ENCODE measurements around the gene USP17L28.
"Not testable (repeated sequence)": the region's sequence is repeated elsewhere in the genome, so short reads cannot be mapped to it uniquely, and the experiment has no call there.

Gene USP17L28, protein sequence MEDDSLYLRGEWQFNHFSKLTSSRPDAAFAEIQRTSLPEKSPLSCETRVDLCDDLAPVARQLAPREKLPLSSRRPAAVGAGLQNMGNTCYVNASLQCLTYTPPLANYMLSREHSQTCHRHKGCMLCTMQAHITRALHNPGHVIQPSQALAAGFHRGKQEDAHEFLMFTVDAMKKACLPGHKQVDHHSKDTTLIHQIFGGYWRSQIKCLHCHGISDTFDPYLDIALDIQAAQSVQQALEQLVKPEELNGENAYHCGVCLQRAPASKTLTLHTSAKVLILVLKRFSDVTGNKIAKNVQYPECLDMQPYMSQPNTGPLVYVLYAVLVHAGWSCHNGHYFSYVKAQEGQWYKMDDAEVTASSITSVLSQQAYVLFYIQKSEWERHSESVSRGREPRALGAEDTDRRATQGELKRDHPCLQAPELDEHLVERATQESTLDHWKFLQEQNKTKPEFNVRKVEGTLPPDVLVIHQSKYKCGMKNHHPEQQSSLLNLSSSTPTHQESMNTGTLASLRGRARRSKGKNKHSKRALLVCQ

DNA sequence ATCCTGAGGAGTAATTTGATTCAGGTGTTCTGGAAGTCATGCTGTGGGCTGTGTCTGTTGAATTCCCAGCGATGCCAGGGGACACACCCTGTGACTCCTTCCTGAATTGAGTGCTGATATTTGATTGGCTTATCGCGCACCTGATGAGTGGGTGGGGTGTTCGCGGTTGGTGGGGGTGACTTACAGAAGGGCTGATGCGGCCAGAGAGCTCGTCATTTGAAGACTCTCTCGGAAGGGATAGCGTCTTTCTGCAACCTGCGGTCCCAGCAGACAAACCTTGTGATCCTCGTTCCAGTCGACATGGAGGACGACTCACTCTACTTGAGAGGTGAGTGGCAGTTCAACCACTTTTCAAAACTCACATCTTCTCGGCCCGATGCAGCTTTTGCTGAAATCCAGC lies at the start of gene USP17L28:
Gene USP17L28 (plus strand): TSS at position 301 of the 400 bp plus-strand sequence. CDS start 0 bp downstream, at position 301.
- not testable (repeated sequence) for DNase-seq (ENCODE audit: low read depth)

DNA sequence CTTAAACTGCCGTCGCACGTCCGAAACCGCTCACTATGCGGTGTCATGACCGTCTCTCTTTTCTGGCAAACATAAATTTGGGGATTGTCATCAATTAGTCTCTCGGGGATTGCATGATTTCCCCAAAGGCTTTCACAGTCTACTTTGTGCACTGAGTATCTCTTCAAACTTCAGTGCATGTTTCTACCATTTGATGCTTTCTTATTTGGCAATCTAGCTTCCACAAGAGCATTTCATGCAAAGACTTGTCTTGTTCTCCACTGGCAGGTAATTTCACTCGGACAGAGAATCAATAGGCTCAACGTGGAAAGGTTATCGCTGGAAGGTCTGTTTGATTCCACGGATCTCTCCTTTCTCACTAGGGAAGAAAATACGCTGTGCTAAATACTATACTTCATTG lies 24.5 kb upstream of the USP17L28 start:
- DNase-seq (ENCODE audit: low read depth), result not testable (repeated sequence)

DNA sequence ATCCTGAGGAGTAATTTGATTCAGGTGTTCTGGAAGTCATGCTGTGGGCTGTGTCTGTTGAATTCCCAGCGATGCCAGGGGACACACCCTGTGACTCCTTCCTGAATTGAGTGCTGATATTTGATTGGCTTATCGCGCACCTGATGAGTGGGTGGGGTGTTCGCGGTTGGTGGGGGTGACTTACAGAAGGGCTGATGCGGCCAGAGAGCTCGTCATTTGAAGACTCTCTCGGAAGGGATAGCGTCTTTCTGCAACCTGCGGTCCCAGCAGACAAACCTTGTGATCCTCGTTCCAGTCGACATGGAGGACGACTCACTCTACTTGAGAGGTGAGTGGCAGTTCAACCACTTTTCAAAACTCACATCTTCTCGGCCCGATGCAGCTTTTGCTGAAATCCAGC lies 23.8 kb upstream of the USP17L28 start, which contains the start of gene USP17L24:
Gene USP17L24 (plus strand): TSS at position 301 of the 400 bp plus-strand sequence. CDS start 0 bp downstream, at position 301.
- not testable (repeated sequence) for DNase-seq (ENCODE audit: low read depth)

DNA sequence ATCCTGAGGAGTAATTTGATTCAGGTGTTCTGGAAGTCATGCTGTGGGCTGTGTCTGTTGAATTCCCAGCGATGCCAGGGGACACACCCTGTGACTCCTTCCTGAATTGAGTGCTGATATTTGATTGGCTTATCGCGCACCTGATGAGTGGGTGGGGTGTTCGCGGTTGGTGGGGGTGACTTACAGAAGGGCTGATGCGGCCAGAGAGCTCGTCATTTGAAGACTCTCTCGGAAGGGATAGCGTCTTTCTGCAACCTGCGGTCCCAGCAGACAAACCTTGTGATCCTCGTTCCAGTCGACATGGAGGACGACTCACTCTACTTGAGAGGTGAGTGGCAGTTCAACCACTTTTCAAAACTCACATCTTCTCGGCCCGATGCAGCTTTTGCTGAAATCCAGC lies 19.1 kb upstream of the USP17L28 start, which contains the start of gene USP17L25:
Gene USP17L25 (plus strand): TSS at position 301 of the 400 bp plus-strand sequence. CDS start 0 bp downstream, at position 301.
- not testable (repeated sequence) for DNase-seq (ENCODE audit: low read depth)

DNA sequence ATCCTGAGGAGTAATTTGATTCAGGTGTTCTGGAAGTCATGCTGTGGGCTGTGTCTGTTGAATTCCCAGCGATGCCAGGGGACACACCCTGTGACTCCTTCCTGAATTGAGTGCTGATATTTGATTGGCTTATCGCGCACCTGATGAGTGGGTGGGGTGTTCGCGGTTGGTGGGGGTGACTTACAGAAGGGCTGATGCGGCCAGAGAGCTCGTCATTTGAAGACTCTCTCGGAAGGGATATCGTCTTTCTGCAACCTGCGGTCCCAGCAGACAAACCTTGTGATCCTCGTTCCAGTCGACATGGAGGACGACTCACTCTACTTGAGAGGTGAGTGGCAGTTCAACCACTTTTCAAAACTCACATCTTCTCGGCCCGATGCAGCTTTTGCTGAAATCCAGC lies 14.3 kb upstream of the USP17L28 start, which contains the start of gene USP17L26:
Gene USP17L26 (plus strand): TSS at position 301 of the 400 bp plus-strand sequence. CDS start 0 bp downstream, at position 301.
- not testable (repeated sequence) for DNase-seq (ENCODE audit: low read depth)

DNA sequence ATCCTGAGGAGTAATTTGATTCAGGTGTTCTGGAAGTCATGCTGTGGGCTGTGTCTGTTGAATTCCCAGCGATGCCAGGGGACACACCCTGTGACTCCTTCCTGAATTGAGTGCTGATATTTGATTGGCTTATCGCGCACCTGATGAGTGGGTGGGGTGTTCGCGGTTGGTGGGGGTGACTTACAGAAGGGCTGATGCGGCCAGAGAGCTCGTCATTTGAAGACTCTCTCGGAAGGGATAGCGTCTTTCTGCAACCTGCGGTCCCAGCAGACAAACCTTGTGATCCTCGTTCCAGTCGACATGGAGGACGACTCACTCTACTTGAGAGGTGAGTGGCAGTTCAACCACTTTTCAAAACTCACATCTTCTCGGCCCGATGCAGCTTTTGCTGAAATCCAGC lies 9.6 kb upstream of the USP17L28 start, which contains the start of gene USP17L5:
Gene USP17L5 (plus strand): TSS at position 301 of the 400 bp plus-strand sequence. CDS start 0 bp downstream, at position 301.
- not testable (repeated sequence) for DNase-seq (ENCODE audit: low read depth)

DNA sequence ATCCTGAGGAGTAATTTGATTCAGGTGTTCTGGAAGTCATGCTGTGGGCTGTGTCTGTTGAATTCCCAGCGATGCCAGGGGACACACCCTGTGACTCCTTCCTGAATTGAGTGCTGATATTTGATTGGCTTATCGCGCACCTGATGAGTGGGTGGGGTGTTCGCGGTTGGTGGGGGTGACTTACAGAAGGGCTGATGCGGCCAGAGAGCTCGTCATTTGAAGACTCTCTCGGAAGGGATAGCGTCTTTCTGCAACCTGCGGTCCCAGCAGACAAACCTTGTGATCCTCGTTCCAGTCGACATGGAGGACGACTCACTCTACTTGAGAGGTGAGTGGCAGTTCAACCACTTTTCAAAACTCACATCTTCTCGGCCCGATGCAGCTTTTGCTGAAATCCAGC lies 4.8 kb upstream of the USP17L28 start, which contains the start of gene USP17L27:
Gene USP17L27 (plus strand): TSS at position 301 of the 400 bp plus-strand sequence. CDS start 0 bp downstream, at position 301.
- DNase-seq (ENCODE audit: low read depth), result not testable (repeated sequence)

DNA sequence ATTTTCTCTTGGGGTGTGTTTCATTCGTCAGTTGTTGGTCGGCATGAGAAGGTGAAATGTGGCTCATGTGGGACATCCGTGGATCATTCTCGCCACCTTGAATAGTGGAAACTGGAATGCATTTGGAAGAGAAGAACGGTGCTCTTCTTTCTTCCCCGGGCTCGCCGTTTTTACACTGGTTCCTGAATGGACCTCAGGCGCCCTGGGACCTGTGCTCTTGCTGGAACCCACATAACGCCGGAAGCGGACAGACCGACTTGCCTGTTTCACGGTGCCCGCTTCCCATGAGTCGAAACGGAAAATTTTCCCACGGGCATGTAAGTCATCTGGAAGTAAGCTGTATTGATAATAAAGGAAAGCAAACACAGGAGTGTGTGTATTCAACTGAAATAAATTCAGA lies 2.2 kb downstream of the USP17L28 start:
- DNase-seq (ENCODE audit: low read depth), result not testable (repeated sequence)

DNA sequence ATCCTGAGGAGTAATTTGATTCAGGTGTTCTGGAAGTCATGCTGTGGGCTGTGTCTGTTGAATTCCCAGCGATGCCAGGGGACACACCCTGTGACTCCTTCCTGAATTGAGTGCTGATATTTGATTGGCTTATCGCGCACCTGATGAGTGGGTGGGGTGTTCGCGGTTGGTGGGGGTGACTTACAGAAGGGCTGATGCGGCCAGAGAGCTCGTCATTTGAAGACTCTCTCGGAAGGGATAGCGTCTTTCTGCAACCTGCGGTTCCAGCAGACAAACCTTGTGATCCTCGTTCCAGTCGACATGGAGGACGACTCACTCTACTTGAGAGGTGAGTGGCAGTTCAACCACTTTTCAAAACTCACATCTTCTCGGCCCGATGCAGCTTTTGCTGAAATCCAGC lies 4.6 kb downstream of the USP17L28 start, which contains the start of gene USP17L29:
Gene USP17L29 (plus strand): TSS at position 301 of the 400 bp plus-strand sequence. CDS start 0 bp downstream, at position 301.
- DNase-seq (ENCODE audit: low read depth), result not testable (repeated sequence)

DNA sequence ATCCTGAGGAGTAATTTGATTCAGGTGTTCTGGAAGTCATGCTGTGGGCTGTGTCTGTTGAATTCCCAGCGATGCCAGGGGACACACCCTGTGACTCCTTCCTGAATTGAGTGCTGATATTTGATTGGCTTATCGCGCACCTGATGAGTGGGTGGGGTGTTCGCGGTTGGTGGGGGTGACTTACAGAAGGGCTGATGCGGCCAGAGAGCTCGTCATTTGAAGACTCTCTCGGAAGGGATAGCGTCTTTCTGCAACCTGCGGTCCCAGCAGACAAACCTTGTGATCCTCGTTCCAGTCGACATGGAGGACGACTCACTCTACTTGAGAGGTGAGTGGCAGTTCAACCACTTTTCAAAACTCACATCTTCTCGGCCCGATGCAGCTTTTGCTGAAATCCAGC lies 14.1 kb downstream of the USP17L28 start, which contains the start of gene USP17L30:
Gene USP17L30 (plus strand): TSS at position 301 of the 400 bp plus-strand sequence. CDS start 0 bp downstream, at position 301.
- not testable (repeated sequence) for DNase-seq (ENCODE audit: low read depth)

DNA sequence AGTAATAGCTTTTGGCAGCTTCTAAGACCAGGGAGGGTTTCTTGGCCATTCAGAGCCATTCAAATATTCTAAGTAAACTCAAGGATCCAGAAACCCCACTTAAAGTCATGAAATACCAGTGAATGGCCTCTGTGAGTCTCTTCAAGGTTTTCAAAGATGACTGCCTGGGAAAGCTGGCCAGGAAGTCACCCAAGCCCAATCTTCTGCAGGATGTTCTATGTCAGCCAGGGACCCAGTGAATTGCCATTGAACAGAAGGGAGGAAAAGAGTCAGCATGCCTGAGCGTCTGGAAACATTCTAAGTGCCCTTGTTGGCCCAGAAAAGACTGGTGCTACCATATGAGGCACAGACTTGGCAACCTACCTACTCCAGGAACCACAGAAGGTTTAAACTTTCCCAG lies 31.2 kb downstream of the USP17L28 start:
- not testable (repeated sequence) for DNase-seq (ENCODE audit: low read depth)

DNA sequence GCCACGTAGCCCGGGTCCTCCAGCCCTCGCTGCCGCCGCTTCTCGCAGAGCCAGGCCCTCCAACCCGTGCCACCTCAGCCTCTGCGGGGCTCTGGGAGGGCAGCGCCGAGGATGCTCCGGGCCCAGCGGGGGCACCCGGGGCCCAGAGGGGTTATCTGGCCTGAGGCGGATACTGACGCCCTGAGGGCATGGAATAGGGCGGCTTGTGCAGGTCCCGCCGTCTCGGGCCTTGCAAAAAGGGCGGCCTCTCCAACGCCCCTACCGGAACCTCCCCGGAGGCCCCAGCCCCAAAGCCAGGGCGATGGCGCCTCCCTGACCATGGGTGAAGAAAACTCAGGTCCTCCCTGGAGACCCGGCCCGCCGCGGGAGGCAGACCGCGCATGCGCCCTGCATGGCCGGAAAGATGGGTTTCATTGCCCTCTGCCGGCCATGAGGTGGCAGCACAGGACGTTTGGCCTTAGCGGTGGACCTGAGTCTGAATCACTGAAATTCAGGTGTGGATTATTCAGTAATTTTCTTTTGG lies 32.4 kb downstream of the USP17L28 start:
- peak; percentile 19 for DNase-seq (ENCODE audit: low read depth)

DNA sequence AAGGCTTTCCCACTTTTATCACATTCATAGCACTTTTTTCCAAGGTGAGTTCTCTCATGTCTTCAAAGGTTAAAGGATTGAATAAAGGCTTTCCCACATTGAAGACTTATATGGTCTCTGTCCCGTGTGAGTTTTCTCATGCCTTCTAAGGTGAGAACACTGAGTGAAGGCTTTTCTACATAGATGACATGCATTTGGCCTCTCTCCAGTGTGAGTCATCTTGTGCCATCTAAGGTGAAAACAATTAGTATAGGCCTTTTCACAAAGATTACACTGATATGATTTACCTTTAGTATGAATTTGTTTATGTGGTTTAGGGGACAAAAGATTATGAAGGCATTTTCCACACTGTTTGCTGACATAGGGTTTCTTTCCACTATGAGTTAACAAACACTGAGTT lies 35.4 kb downstream of the USP17L28 start:
- no peak for DNase-seq (ENCODE audit: low read depth)

DNA sequence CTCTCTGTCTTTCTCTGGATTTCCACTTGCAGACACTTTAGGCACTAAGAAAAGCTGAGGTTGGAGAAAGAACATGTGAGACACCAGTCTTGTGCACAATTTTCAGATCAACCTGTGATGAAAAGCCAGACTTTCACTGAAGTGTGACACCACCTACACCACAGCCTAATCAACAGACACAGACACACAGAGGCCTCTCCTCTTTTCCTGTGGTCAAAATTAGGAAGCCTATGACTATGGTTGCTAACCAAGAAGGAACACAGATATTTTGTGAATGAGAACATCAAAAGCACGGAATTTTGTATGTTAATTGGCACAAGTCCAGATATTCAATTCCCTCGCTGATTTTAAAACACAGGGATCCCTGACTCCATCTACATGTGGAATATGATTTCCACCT lies 40.3 kb downstream of the USP17L28 start:
- DNase-seq (ENCODE audit: low read depth), result not testable (repeated sequence)

Measured in stimulated activated CD8-positive, alpha-beta memory T cell treated with anti-CD3 and anti-CD28 coated beads, Interleukin-7, amount 100 ng/mL, for 24 hours (primary cell).